Raji (cell line): ENCODE measurements around the gene CATSPERE.

Experiments used
- POLR2A ChIP-seq: IDR thresholded peaks from 2 replicates; pipeline ENCODE4 v1.6.1; 2011; ENCODE audit warnings: low read depth, low read length, control low read depth; ENCODE audit not compliant: insufficient read depth

The CATSPERE gene

GRCh38 chr1:244473059-244473605 is 12.1 kb downstream of the CATSPERE start:
- TF ChIP-seq POLR2A, result no peak

- no peak for TF ChIP-seq POLR2A
These were observed 33.6 kb downstream of the CATSPERE start for GRCh38 chr1:244494653-244495052.

DNA sequence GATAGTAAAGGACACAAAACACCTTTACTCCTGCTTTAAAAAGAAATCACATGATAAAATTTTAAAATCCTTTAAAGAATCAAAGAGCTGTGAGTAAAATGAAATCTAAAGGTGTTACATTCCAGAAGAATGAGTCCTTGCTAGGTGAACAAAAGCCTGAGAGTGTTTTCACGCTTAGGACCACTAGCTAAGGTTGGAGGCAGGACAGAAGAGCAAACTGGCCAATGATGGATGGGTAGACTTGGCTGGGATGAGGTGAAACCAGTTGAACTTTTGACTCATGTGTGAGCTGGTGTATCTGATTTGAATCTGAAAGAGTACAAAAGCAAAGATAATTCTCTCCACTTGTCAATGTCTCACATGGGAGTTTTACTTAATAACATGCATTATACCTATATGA is 35.1 kb downstream of the CATSPERE start:
- TF ChIP-seq POLR2A, result no peak

GRCh38 chr1:244497805-244498204 is 36.7 kb downstream of the CATSPERE start:
- TF ChIP-seq POLR2A, result no peak

DNA sequence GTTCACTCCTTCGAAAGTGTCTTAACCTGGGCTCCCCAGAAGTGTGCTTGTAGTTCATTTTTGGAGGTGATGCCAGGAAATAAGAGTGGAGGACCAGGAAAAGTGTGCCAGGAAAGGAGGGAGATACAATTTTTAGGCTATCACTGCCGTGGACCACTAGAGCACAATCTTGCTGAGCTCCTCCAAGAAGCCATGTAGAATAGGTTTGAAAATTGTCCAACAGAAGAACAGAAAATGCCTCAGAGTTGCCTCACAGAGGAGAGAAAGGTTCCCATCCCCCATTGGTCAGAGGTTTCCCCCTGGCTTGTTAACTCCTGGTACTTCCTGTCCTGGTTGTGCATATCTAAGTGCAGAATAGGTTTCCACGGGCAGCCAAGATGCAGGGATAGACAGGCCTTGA is 41.6 kb downstream of the CATSPERE start:
- no peak for TF ChIP-seq POLR2A

DNA sequence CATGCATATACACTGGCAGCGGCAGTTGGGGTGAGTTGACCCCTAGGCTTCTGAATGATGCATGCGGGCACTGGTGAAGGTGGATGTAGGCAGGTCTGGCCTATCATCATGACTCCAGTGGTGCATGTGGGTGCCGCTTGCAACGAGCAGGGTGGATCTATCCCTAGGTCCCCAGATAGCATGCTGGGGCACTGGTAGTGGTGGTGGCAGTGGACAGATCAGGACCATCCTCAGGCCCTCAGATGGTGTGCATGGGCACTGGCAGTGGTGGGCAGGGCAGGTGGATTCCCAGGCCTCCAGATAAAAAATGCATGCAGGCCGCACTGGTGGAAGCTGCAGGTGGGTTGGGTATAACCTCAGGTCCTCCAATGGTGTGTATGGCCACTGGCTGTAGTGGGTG is 52.4 kb downstream of the CATSPERE start:
- TF ChIP-seq POLR2A, result no peak

DNA sequence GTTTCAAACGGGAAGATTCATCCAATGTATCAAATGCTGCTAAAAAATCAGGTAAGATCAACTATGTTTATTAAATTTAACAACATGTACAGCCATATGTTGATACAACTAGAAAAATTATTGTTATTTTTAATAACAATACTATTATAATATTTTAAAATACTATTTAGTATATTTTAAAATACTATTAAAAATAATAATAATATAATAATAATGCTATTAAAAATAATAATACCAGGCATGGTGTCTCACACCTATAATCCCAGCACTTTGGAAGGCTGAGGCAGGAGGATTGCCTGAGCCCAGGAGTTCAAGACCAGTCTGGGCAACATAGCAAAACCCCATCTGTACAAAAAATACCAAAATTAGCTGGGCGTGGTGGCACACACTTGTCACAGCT is 54.6 kb downstream of the CATSPERE start:
- no peak for TF ChIP-seq POLR2A

DNA sequence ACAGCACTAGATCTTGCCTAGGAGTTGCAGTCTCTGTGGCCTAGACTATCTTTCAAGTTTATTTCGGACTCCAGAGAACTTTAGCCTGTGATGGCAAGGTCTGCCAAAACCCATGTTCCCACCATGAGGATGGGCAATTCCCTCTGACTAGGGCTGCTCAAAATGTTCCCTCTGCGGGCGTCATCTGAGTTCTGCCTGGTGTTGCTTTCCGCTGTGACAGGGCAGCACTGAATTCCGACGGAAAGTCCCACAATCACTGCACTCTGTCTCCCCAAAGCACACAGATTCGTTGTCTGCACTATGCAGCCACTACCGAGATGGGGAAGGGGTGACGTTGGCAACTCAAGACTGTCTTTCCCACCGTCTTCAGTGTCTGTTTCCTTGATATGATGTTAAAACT is 75.2 kb downstream of the CATSPERE start:
- TF ChIP-seq POLR2A, result no peak

GRCh38 chr1:244545511-244545910 is 84.4 kb downstream of the CATSPERE start:
- no peak for TF ChIP-seq POLR2A

DNA sequence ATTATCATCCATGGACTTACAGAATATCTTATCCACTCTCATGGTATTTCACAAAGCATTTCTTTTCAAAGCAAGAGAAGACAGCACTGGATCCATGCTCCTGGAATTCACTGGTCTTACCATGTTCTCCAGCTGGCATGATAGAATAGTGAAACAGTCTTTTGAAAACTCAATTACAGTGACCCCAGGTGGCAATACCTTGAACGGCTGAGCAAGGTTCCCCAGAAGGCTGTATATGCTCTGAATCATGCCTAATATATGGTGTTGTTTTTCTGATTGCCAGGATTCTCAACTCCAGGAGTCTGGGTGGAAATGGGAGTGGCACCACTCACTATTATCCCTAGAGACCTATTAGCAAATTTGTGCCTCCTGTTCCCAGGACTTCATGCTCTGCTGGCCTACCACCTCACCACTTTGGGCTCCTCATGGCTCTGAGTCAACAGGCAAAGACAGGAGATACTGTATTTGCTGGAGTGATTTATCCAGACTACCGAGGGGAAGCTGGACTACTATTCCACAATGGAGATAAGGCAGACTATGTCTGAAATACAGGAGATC is 87.6 kb downstream of the CATSPERE start:
- TF ChIP-seq POLR2A, result no peak

DNA sequence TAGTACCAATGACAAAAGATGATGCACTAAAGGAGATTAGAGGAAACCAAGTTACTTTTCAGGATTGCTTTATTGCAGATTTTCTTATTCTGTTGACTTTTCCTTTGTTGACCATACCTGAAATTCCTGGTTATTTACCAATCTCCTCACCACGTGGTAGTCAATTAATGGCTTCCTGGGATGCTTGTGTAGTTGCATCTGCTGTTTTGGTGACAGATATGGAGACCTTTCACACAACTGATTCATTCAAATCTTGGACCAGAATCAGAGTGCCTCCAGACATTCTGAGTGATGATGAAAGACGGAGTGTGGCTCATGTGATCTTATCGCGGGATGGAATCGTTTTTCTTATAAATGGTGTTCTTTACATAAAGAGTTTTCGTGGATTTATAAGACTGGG is 91.3 kb downstream of the CATSPERE start:
- no peak for TF ChIP-seq POLR2A

DNA sequence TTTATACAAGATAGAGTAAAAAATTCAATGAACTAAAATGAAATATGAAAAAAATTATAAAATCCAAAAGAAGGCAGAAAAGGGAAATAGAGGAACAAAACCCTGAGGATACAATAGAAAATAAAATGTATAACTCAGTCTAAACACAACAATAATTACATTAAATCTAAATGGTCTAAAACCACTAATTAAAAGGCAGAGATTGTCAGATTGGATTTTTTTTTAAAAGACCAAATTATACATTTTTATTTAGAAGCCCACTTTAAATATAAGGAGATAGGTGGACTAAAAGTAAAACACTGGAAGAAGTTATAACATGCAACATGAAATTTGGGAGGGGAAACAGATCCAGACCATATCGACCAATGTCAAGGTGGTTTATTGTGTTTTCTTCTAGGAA is 95.2 kb downstream of the CATSPERE start:
- TF ChIP-seq POLR2A, result no peak

GRCh38 chr1:244557565-244557964 is 96.5 kb downstream of the CATSPERE start:
- TF ChIP-seq POLR2A, result no peak

DNA sequence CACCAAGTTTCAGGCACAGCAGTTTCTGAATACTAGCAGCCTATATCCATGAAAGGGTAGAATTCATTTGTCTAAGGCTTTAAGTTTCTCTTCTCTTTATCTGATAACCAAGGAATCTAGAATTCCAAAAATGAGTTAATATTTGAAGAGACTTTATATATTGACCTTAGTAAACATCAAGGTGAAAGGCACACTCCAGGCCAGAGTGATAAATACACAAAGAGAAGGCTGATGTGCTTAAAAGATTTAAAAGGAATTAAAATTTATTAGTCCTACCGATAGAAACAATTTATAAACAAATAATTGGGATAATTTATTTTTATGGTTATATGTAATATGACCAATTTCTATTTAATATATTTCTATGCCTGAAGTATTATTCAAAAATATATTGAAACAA is 98.5 kb downstream of the CATSPERE start:
- TF ChIP-seq POLR2A, result no peak

DNA sequence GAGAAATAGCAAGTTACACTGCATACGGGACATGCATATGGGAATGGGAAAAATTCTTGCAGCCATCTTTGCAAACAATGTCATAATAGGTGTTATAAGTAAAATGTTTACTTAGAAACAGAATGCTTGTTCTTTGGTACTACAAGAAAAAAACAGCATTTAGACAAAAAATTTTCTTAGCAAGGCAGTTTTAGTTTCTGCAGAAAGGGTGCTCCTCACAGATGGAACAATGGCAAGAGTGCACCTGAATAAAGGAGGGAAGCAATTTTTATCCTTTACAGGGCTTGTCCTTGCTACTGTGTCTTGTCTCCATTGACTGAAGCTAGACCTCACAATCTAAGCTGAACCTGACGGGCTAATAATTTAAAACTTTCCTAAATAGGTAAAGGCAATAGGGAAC is 112.7 kb downstream of the CATSPERE start:
- TF ChIP-seq POLR2A, result no peak

GRCh38 chr1:244576259-244576892 is 115.3 kb downstream of the CATSPERE start:
- no peak for TF ChIP-seq POLR2A
